ENCODE data around the gene ALDH1A2.

DNA sequence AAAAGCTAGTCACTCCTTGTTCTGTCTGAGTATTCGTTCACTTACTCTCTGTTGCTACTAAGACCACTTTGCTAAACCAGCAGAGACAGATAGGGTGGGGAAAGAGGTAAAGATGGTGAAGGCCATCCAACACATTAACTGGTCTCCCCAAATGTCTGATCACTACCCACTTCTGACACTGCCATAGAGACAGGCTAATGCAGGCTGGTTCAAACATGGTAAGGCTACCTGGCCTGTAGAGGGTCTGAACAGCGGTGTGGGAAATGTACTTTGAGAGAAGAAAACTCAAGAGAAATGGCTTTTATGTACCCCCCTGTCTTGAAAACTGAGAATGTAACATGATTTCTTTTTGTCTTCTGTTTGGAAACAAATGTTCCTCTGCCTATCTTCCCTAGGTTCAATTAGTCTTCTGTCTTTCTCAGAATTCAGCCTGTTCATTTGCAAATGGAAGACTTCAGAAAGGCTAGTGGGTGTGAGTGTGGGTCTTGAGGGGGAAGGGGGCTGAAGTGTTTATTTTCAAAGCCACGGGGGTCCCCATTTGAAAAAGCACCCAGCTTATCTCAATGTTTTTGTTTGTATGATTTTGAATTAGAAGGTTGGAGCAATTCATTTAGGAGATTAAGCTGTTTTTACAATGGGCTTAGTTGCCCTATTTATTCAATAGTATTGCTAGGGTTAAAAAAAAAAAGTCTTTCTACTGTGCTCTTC lies 15.8 kb downstream of the ALDH1A2 start:
- no peak for TF ChIP-seq POLR2A (IDR thresholded peaks at IDR 0.05; ENCODE audit: low read depth, low read length)
- TF ChIP-seq POLR2AphosphoS5 (IDR thresholded peaks at IDR 0.05; ENCODE audit: low read depth, low read length), result no peak
- no peak for TF ChIP-seq SPI1 (IDR thresholded peaks at IDR 0.05; ENCODE audit: low read depth, low read length)
- TF ChIP-seq TAF1 (IDR thresholded peaks at IDR 0.05; ENCODE audit: low read depth, low read length), result no peak

All from GM12891 (cell line).